Ramos (cell line): ENCODE data around the gene RDX.

Source experiments
- in situ Hi-C: fragments of 300-500 bp; cut with MboI; formaldehyde crosslinking; loops from one replicate; pipeline ENCODE4 v1.14.3; 2022; ENCODE audit warnings: low sequenced_read_pairs; ENCODE audit not compliant: unreplicated experiment

The RDX gene

GRCh38 chr11:110208678-110209312 is 87.6 kb downstream of the RDX start:
- in situ Hi-C loops = loop anchor here (10.0 kb wide), 2 partner anchors 166 to 226 kb away; no protein-coding TSS in a partner anchor

- in situ Hi-C loops = loop anchor here (10.0 kb wide), 2 partner anchors 168 to 228 kb away; no protein-coding TSS in a partner anchor
Measured at GRCh38 chr11:110207123-110207522, 89.3 kb downstream of the RDX start.

- in situ Hi-C loops = loop anchor here (10.0 kb wide), 2 partner anchors 174 to 234 kb away; no protein-coding TSS in a partner anchor
Measured at GRCh38 chr11:110200836-110201235, 95.6 kb downstream of the RDX start.

- in situ Hi-C loops = loop anchor here (10.0 kb wide), 2 partner anchors 175 to 235 kb away; no protein-coding TSS in a partner anchor
Measured at GRCh38 chr11:110200241-110200640, 96.2 kb downstream of the RDX start.

GRCh38 chr11:110199184-110199981 is 97.0 kb downstream of the RDX start:
- in situ Hi-C loops = loop anchor here (25.0 kb wide), 2 partner anchors 1038 to 1263 kb away; partner anchors contain the start of gene POU2AF2

GRCh38 chr11:110198031-110198729 is 98.2 kb downstream of the RDX start:
- in situ Hi-C loops = loop anchor here (25.0 kb wide), 2 partner anchors 1039 to 1264 kb away; partner anchors contain the start of gene POU2AF2

GRCh38 chr11:110196884-110197420 is 99.5 kb downstream of the RDX start:
- in situ Hi-C loops = loop anchor here (25.0 kb wide), 2 partner anchors 1040 to 1265 kb away; partner anchors contain the start of gene POU2AF2

- in situ Hi-C loops = loop anchor here (25.0 kb wide), 2 partner anchors 1041 to 1266 kb away; partner anchors contain the start of gene POU2AF2
Measured at GRCh38 chr11:110196241-110196754, 100.1 kb downstream of the RDX start.

- in situ Hi-C loops = loop anchor here (25.0 kb wide), 2 partner anchors 1043 to 1268 kb away; partner anchors contain the start of gene POU2AF2
Measured at GRCh38 chr11:110194211-110194766, 102.1 kb downstream of the RDX start.

- in situ Hi-C loops = loop anchor here (25.0 kb wide), 2 partner anchors 1045 to 1270 kb away; partner anchors contain the start of gene POU2AF2
Measured at GRCh38 chr11:110192604-110193282, 103.7 kb downstream of the RDX start.

- in situ Hi-C loops = loop anchor here (25.0 kb wide), 2 partner anchors 1046 to 1271 kb away; partner anchors contain the start of gene POU2AF2
Measured at GRCh38 chr11:110190885-110191284, 105.5 kb downstream of the RDX start.

- in situ Hi-C loops = loop anchor here (25.0 kb wide), 2 partner anchors 1050 to 1275 kb away; partner anchors contain the start of gene POU2AF2
Measured at GRCh38 chr11:110187731-110188130, 108.7 kb downstream of the RDX start.

GRCh38 chr11:110186867-110187266 is 109.5 kb downstream of the RDX start:
- in situ Hi-C loops = loop anchor here (25.0 kb wide), 2 partner anchors 1050 to 1275 kb away; partner anchors contain the start of gene POU2AF2

GRCh38 chr11:110186456-110186855 is 110.0 kb downstream of the RDX start:
- in situ Hi-C loops = loop anchor here (25.0 kb wide), 2 partner anchors 1051 to 1276 kb away; partner anchors contain the start of gene POU2AF2

GRCh38 chr11:110185599-110185998 is 110.8 kb downstream of the RDX start:
- in situ Hi-C loops = loop anchor here (25.0 kb wide), 2 partner anchors 1052 to 1277 kb away; partner anchors contain the start of gene POU2AF2

GRCh38 chr11:110185121-110185591 is 111.3 kb downstream of the RDX start:
- in situ Hi-C loops = loop anchor here (25.0 kb wide), 2 partner anchors 1052 to 1277 kb away; partner anchors contain the start of gene POU2AF2

GRCh38 chr11:110184456-110184855 is 112.0 kb downstream of the RDX start:
- in situ Hi-C loops = loop anchor here (25.0 kb wide), 2 partner anchors 1053 to 1278 kb away; partner anchors contain the start of gene POU2AF2

- in situ Hi-C loops = loop anchor here (25.0 kb wide), 2 partner anchors 1054 to 1279 kb away; partner anchors contain the start of gene POU2AF2
Measured at GRCh38 chr11:110182886-110183285, 113.5 kb downstream of the RDX start.
